GM03348 (cell line): ENCODE measurements around the gene ANO7.
"Not testable (repeated sequence)": the region's sequence is repeated elsewhere in the genome, so short reads cannot be mapped to it uniquely, and the experiment has no call there.

Experiments used
- DNase-seq: peaks from one replicate; pipeline ENCODE4 v3.0.0; 2012; ENCODE audit warnings: low spot score

The ANO7 gene

DNA sequence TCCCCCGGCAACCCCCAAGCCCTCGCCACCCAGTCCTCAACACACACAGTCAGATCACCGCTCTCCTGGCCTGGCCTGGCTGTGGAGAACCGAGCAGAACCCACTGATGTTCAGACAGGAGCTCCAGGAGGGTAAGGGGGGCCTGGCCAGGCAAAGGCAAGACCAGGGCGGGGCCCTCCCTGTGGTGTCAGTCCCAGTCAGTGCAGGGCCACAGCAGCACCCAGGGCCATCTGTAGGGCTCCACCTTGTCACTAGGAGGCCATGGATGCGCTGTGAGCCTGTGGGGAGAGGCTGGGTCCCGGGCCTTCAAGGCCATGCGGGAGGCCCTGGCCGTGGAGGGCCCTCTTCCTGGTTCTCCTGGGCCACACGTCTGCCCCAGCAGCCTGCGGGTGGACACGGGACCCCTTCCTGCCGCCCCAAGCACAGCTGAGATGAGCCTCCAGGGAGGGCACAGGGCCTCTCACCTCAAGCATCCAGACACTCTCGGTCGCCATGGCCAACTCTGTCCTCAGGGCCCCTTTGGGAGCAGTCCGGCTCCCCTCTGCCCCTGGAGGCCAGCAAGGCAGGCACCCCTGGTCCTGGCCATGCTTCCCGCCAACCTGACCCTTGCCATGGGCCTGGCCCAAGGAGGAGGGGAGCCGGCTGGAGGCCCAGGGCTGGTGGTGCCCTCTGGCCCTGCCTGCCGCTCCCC, 2.0 kb downstream of the ANO7 start:
- no peak for DNase-seq

DNA sequence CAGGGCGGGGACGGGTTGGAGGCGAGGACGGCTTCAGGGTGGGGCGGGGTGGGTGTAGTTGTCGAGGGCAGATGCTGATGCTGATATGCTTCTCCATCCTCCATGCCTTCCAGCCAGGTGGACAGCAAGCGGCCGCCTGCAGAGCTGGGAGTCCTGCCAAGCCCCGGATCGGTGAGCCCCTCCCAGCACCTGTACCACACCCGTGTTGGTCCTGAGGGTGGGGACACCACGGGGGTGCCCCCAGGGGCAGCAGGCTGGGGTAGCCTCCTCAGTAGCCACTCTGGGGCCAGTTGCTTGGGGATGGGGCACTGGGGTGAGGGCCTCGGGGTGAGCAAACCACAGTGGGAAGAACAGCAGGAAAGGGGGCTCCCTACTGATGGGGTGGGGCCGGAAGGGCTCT, 2.6 kb downstream of the ANO7 start:
- DNase-seq = no peak

DNA sequence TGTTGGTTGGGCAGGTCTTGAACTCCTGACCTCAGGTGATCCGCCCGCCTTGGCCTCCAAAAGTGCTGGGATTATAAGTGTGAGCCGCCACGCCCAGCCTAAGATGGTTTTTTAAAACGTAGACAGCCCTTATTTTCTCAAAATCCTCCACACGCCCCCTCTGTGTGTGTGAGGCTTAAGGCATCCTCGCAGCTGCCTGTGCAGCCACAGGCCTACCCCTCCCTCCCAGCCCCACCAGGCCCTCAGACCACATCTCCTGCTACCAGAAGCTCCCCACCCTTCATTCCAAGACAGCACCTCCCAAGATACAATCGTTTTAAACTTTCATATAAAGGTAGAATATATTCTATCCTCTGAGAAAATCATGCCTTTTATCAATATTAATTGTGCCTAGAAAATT, 4.8 kb downstream of the ANO7 start:
- DNase-seq = no peak

DNA sequence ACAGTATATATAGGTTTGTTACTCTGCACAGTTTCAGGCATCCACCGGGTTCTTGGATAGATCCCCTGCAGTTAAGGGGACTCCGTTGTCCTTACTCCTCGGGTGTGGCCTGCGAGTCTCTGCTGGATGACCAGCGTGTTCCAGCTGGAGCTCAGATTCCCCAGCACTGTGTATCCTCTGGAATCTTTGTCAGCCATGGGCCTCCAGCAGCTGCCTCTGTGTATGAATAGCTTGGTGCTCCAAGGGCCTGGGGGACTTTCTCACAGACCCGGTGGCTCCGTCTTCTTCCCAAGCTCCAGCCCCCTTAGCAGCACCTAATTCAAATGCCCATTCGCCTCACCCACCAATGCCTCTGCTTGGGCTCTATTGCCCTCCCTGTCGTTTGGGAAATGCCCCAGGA, 6.3 kb downstream of the ANO7 start:
- DNase-seq = no peak

DNA sequence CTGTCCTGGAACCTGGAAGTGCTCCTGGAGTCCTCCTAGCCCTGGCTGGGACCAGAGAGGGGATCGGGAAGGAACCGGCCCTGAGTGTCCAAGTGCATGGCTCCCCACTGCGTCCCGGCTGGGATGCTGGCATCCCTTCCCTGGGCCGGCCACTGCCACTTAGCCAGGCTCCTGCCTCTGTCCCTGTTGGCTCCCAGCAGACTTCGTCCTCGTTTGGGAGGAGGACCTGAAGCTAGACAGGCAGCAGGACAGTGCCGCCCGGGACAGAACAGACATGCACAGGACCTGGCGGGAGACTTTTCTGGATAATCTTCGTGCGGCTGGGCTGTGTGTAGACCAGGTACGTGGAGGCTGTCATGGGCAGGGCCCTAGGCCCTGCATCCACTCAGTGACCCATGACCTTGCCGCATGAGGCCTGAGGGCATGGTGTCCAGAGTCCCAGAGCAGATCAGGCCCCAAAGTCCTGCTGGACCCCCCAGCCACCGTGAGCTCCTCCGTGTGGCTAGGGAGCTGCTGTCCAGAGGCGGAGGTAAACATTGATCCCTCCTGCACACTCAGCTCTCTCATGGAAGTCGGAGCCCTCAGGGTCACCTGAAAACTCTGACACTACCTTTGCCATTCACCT, 7.1 kb downstream of the ANO7 start:
- no peak for DNase-seq

DNA sequence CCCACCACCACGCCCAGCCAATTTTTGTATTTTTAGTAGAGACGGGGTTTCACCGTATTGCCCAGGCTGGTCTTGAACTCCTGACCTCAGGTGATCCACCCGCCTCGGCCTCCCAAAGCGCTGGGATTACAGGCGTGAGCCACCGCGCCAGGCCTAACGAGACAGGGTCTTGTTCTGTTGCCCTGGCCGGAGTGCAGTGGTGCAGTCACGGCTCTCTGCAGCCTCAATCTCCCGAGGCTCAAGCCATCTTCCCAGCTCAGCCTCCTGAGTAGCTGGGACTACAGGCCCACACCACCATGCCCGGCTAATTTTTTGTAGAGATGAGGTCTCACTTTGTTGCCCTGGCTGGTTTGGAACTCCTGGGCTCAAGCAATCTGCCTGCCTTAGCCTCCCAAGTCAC, 8.8 kb downstream of the ANO7 start:
- not testable (repeated sequence) for DNase-seq

DNA sequence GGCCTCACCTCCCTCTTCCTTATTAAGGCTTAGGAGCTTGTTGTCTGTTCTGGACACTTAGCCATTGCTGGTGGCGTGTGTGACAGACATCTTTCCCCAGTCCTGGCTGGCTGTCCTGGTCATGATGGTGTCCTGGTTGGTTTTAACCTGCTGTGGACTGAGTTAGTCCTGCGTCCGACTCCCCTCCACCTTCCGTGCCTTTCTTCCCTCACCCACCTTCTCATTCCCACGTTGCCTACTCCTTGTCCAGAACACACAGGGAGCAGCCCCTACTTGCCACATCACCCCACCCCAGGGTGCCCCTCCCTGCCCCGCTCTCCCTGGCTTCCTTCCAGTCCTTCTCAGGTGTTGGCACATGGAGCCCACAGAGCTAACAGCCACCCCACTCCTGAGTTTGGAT, 9.5 kb downstream of the ANO7 start:
- DNase-seq = no peak

DNA sequence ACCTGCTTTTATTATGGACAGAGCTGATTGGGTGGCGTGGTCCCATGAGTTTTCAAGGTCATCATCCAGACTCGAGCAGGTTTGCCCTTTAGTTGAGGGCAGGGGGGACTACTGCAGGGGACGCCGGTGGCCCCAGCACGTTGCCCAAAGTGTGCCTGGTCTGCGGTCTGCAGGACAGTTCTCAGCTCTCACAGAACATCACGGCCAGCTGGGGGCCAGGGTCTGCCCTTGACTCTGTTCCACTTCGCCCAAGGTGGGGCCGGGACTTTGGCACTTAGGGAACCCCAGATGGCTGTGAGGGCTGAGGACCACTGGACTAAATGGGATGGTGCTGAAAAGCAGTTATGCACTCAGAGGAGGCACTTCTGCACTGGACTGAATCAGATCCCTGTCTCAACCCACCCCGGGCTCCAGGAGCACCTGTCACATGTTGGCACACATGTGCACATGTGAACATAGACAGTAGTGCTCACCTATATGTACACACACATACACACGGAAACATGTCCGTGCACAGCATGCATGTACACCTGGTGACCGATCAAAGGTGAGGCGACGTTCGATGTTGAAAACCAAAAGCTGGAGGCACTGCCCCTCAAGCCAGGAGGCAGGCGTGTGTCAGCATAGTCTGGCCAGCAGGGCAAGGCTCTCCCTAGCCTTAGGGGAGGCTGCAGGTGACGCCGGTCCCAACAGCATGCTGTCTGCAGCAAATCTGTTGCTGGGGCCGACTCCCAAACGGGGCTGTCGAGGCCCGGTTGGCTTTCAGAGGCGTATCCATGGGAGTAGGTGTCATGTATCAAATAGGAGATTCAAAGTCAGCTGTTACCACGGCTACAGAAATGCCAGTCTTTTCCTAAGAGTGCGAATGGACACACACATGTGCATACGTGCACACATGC, 10.2 kb downstream of the ANO7 start:
- no peak for DNase-seq

DNA sequence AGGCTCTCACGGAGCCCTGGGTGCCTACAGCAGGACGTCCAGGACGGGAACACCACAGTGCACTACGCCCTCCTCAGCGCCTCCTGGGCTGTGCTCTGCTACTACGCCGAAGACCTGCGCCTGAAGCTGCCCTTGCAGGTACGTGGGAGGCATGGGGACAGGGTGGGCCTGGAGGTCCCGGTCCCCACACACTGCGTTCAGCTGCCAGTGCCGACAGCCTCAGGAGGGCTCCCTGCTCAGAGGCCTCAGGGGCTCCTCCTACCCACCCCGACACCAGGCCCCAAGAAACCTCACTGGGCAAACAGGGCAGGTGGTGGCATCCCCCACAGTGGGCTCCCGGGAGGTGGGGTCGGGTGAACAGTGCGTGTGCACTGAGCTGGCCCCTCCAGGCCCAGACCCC, 10.8 kb downstream of the ANO7 start:
- no peak for DNase-seq

DNA sequence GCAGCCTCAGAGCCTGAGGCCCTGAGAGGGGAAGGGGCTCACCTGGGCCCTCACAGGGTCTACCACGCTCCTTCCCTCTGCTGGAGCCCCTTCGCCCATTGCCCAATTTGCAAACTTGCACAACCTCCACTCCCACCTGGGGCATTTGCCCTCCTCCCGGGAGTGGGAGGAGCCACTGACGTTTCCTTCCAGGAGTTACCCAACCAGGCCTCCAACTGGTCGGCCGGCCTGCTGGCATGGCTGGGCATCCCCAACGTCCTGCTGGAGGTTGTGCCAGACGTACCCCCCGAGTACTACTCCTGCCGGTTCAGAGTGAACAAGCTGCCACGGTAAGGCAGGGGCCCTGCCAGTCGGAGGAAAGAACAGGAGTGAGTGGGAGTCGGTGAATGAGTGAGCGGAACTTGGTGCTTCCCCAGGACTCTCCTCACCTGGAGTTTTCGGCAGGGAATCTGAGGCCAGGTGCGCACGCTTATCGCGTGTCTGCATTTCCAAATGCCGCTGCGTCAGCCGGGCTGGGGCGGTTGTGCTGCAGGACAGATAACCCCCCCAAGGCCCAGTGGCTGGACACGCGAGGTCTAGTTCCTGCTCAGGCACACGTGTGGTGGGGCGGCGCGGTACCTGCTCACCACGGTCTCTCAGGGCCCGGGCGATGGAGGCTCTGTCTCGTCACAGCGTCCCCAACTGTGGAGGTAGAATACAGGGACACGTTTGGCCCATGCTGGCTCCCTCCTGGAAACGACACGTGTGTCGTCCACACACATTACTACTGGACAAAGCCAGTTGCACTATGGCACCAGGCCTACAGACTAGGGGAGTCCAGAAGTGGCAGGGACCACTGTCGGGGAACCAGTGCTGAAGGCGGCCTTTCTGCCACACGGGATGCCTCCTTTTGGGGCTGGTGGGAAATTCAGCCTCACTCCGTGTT, 11.7 kb downstream of the ANO7 start:
- no peak for DNase-seq

DNA sequence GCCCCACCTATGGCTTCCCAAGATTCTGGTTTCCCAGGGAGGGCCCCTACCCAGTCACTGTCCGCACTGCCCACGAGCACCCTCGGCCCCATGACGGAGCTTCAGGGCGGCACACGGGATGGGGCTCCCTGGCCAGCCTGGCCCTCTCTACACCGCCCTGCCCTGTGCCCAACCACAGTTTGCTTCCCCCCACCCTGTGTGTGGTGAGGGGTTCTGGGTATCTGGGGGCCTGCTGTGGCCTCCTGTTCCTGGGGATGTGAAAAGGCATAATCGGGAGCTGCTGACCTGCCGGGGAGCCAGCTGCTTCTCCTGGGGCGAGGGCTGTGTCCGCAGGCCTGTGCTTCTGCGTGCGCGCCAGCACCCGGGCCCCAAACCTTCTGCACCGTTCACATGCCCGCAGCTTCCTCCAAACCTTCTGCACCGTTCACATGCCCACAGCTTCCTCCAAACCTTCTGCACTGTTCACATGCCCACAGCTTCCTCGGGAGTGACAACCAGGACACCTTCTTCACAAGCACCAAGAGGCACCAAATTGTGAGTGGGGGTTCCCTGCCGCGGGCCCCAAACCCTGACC, 12.4 kb downstream of the ANO7 start:
- no peak for DNase-seq

DNA sequence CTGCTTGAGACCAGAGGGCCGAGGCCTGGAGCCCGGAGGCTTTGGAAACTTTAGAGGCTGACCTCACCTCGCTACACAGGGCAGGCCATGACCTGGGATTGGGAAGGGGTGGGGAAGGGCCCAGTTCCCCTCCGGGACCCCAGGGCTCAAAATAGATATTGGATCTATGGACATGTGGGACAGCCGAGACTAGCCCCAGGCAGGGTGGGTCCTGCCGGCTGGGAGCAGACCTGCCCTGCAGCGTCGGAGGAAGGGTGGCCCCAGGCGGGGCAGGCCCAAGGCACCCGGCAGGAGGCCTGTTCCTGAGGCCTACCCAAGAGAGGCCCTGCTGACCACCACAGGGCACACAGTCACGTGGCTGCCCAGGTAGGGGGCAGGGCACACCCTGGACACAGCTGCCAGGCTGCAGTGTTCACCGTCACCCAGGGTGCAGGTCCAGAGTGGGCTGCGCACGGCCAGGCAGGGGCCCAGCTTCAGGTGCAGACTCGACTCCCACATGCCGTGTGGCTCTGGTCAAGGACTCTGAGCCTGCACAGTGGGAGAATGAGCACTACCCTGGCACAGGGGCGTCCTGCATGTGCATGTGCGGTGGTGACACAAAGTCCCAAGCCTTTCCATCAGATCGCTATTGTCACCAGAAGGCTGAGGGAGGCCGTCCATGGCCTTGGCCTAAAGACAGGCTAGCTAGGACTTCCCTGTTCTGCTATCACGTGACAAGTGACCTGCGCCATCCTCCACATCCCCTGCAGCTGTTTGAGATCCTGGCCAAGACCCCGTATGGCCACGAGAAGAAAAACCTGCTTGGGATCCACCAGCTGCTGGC, 13.2 kb downstream of the ANO7 start:
- DNase-seq = no peak

DNA sequence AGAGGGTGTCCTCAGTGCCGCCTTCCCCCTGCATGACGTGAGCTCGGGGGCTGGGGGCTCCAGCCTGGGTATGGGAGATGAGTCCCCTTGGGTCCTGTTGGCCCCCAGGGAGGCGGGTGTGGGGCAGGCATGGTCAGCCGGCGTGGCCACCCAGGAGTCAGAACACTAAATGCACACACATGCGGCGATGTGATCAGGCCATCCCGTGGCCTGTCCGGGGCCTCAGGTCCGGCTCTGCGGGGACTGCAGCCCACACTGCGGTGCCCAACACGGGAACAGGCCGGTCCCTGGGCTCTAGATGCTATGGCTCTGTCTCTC, 13.8 kb downstream of the ANO7 start:
- DNase-seq = no peak

DNA sequence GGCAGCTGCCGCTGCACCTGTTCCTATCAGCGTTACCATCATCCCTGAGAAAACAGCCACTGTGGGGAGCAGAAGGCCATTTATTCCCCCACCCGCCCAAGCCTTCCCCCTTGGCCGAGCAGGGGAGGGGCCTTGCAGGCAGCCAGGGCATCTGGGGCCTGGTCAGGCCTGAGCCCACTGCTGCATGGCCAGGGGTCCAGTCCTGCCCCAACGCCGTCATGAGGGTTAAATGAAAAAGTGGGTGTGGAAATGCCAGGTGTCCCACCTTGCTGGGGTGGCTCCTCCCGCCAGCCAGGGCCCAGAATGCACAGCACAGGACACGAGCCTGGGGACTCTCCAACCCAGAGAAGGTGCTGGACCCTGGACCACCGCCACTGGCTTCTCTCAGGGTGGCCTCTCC, 14.2 kb downstream of the ANO7 start:
- DNase-seq = no peak

DNA sequence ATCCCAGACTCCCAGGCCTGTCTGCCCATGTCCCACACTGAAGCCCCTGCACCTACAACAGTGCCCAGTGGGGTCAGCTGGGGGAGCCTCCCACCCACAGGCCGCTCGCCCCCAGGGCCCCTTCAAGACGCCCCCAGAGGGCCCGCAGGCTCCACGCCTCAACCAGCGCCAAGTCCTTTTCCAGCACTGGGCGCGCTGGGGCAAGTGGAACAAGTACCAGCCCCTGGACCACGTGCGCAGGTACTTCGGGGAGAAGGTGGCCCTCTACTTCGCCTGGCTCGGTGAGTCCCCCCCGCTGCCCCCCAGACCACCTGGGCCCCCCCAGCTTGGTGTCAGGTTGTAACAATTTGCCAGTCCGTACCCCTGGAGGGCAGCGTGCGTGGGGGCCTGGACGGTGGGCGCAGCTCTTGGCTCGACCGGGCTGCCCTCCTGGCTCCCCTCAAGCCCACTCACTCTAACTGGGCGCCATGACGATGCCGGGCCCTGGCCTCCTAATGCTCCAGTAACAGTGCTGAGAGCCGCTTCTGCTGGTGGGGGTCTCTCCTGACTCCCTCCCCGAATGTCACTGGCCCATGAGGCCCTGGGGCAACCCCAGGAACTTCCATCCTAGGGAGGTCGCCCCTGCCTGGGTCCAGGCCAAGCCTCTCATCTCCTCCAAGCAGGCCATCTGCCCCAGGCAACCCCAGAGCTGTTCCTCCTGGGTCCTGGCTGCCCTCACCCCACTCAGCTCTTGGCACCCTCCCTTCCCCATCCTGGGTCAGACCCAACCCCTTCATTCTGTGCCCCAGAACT, 14.9 kb downstream of the ANO7 start:
- DNase-seq = no peak

DNA sequence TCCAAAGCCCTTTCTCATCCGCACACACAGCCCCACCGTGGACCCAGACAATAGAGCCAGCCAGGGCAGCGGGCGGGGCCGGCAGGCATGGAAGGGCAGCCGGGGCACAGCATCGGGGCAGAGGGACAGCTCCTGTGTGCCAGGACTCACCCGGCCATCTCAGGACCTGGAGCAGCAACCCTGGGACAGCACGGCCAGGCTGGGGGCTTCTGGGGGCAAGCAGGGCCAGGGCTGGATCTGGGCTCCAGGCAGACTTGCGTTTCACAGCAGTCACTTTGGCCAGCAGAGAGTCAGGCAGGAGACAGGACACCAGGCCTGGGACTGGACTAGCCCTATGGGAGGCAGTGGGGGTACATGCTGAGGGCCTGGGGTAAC, 15.5 kb downstream of the ANO7 start:
- no peak for DNase-seq

DNA sequence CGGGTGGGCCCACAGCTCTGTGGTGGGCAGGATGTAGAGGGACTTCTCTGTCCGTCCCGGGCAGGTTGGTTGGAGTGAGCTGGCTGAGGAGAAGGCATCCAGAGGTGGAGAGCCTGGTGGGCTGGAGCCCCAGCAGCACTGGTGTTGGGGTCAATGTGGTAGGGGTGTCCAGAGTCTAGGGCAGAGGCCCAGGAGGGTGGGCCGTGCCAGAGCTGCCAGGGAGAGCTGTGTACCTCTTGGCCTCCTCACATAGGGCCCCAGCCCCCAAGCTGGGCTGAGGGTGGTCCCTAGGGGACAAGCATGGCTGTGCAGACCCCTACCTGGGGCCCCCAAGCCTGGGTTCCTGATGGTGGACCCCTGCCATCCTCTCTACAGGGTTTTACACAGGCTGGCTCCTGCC, 16.0 kb downstream of the ANO7 start:
- no peak for DNase-seq

DNA sequence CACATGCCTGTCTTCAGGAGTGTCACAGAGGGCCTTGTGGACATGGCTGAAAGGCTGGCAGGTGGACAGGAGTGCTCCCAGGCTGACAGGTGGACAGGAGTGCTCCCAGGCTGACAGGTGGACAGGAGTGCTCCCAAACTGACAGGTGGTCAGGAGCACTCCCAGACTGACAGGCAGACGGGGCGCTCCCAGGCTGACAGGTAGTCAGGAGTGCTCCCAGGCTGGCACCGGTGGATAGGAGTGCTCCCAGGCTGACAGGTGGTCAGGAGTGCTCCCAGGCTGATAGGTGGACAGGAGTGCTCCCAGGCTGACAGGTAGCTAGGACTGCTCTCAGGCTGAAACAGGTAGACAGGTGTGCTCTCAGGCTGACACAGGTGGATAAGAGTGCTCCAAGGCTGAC, 16.6 kb downstream of the ANO7 start:
- no peak for DNase-seq

DNA sequence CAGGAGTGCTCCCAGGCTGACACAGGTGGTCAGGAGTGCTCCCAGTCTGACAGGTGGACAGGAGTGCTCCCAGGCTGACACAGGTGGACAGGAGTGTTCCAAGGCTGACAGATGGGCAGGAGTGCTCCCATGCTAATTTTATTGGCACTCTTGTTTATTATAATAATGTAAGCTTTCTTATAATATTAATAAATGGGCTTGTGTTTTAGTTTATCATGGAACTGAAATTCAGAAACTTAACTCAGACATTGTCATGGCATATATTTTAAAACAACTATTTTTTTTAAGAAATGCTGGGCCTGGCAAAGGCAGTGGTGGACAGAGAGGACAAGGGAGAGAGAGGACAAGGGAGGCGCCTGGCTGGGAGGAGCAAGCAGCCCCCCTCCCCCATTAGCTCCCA, 18.7 kb downstream of the ANO7 start:
- DNase-seq = no peak

DNA sequence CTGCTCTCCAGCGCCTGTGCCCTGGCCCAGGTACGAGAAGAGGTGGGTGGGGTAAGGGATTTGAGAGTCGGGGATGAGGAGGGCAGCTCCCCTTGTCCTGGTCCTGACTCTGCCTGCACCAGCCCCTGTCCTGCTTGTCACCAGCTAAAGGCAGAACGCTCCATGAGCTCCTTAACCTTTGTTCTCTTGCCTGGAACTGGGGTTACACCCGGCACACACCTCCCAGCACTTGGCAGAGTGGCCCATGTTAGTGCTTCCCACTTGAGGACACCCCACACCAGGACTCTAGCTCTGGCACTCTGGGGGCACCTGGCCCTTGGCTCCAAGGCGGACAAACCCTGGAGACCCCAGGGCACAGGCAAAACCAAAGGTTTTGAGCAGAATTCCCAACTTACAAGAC, 19.2 kb downstream of the ANO7 start:
- DNase-seq = no peak
